Activated CD4-positive, alpha-beta T cell treated with anti-CD3 and anti-CD28 coated beads for 24 hours (primary cell): Measurements from ENCODE around the gene NINL.

Experiments used
- DNase-seq, 2 donors: peaks; one replicate each; pipeline ENCODE4 v3.0.0-alpha.2; 2020; ENCODE audit warnings: low read depth in 2 of 2

NINL gene

DNA sequence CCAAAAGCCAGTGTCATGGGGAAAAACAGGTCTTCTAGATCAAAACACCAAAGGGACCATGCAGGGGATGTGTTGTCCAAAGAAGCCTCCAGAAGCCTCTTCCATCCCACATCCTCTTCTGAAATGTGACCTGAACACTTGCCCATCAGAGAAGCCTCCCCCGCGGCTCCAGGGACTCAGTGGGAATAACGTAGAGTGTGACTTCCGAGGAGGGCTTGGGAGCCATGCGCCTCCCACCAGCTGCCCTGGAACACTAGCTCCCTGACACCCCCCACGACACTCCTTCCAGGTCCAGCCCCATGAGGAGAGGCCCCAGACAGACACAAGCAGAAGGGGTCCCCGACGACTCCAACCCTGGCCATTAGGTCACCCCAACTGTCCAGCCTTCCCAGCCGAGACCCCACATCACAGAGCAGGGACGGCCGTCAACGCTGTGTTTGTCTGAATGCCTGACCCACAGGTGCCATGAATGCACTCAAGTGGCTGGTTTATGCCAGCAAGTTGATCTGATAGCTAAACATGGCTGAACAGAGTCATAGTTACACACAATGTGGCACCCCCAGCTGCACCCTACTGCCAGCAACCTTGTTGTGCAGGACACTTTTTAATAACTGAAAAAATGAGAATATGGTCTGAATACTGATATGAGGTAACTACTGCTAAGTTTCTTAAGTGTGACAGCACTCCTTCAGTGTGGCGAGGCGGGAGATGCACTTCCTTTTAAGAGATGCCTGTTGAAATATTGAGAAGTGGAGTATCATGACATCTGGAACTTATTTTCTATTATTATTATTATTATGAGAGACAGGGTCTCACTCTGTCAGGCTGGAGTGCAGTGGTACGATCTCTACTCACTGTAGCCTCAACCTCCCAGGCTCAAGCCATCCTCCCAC lies 119.8 kb downstream of the NINL start:
- DNase-seq, result no peak

- DNase-seq, result no peak
Observed at GRCh38 chr20:25464501-25465242, 120.7 kb downstream of the NINL start.

- no peak for DNase-seq
Observed at GRCh38 chr20:25461786-25462545, 123.4 kb downstream of the NINL start.

GRCh38 chr20:25461281-25461650 lies 124.1 kb downstream of the NINL start:
- DNase-seq, result no peak

GRCh38 chr20:25460566-25461280 lies 124.6 kb downstream of the NINL start:
- no peak for DNase-seq

DNA sequence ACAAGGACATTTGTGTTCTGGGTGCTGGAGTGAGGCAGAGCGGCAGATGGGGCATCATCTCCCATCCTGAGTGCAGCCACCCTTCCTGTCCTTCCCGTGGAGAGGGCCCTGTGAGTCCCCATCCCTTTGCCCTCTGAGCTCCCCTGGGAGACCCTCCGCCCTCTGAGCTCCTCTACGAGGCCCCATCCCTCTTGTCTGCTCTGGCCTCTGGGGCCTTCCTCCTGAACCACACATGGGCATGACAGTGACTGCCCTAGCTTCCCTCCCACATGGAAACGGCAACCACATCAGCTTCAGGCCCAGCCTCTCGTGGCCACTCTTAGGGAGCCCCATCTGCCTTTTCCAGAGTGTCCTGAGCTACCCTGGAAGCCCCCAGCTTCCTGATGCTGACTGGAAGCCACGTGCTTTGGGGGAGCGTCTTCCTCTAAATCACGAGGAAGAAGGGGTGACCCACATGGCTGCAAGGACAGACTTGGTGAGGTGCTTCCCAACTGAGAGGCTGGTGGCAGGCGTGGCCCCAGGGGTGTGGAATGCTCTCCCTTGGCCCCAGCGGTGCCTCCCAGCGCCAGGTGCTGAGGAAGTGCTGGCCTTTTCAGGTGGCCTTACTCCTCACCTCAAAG lies 125.3 kb downstream of the NINL start:
- DNase-seq, result no peak

- no peak for DNase-seq
Observed at GRCh38 chr20:25459111-25459830, 126.1 kb downstream of the NINL start.

- no peak for DNase-seq
Observed at GRCh38 chr20:25457886-25458680, 127.2 kb downstream of the NINL start.

GRCh38 chr20:25454153-25454900 lies 131.0 kb downstream of the NINL start:
- DNase-seq, result no peak

- no peak for DNase-seq
Observed at GRCh38 chr20:25453035-25453810, 132.1 kb downstream of the NINL start.

GRCh38 chr20:25452333-25452732 lies 133.0 kb downstream of the NINL start:
- no peak for DNase-seq

- no peak for DNase-seq
Observed at GRCh38 chr20:25447671-25448070, 137.7 kb downstream of the NINL start.

DNA sequence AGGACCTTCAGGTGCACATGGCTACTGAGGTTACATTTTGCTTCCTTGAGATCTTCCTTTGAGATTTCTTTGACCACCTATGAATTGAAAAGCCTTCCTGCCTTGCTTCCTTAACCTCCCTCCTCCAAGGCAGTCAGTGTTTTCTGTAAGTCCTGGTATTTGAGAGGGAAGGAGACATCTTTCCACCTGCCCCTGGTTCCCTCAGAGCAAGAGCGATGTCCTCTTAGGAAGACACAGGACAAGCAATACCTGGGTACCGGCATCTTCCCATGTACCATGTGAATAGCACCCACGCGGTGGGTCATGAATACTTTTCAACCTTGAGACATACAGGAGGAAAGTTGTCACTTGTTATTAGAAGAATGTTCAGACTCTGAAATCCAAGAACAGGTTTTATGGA lies 140.8 kb downstream of the NINL start:
- DNase-seq, result no peak

DNA sequence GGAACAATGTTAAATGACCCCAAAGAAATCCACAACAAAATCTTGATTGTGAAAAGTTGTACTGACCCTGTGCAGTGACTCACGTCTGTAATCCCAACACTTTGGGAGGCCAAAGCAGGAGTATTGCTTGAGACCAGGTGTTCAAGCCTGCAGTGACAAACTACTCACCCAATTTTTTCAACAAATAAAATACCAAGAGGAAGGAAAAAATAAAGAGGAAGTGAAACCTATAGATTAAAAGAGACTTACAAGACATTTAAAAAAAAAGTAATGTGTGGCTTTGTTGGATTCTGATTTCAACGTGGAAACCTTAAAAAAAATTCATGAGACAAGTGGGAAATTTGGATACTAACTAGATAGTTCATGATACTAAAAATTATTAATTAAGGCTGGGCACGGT lies 146.0 kb downstream of the NINL start:
- DNase-seq, result no peak

- DNase-seq, result no peak
Observed at GRCh38 chr20:25437153-25437581, 148.2 kb downstream of the NINL start.

DNA sequence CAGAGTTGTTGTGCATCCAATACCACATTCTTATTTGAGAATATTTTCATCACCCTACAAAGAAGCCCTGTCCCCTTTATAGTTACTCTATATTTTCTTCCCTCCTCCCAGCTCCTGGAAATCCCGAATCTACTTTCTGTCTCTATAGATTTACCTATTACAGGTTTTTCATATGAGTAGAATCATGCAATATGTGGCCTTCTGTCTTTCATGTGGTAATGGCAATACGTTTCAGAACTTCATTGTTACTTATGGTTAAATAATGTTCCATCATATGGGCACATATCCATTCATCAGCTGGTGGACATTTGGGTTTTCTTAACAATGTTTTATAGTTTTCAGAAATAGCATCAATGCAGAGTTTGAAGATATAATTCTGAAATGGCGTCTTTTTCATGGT lies 160.8 kb downstream of the NINL start:
- no peak for DNase-seq

DNA sequence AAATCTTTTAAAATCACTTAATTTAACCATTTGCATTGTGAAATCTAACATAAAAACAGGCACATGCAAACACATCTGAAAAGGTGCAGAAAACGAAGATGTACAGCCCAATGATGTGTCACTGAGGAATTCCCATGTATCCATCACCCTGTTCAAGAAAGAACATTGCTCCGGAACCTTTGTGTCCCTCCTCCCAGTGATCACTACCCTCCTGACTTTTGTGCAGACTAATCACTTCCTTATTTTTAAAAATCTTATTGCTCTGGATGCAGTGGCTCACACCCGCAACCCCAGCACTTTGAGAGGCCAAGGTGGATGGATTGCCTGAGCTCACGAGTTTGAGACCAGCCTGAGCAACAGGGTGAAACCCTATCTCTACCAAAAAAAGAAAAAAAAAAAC lies 163.3 kb downstream of the NINL start:
- no peak for DNase-seq

- DNase-seq, result no peak
Observed at GRCh38 chr20:25421102-25421501, 164.2 kb downstream of the NINL start.
